Heart right ventricle (tissue), 16 donors: Measurements from ENCODE around the gene SH2D3A. TPM values are rescaled to one million over a fixed set of nuclear protein-coding genes. Genes with fewer than 3 reads are reported as not detected.

Source experiments
- ATAC-seq, 8 donors: fragments of 200-7000 bp; cut with Tn5 transposase; one replicate each; pipeline ENCODE4 v1.9.1; 2020; ENCODE audit warnings: mild to moderate bottlenecking in 8 of 8, moderate library complexity in 8 of 8, moderate number of reproducible peaks in 1 of 8
- DNase-seq, 2 donors: peaks; one replicate each; pipeline ENCODE4 v3.0.0-alpha.2; 2020
- H3K27ac ChIP-seq, 10 donors: fragments of 200-600 bp; sonication (generic) in 2 of 10; one replicate each; pipeline versions ENCODE4 v1.5.0 to v1.8.0; 2020 to 2022; ENCODE audit warnings: mild to moderate bottlenecking in 3 of 10
- H3K27me3 ChIP-seq, 7 donors: fragments of 200-600 bp; one replicate each; pipeline ENCODE4 v1.8.0; 2021 to 2022; ENCODE audit warnings: mild to moderate bottlenecking in 2 of 7
- H3K36me3 ChIP-seq, 9 donors: fragments of 200-600 bp; sonication (generic) in 1 of 9; one replicate each; pipeline versions ENCODE4 v1.5.0 to v1.8.0; 2020 to 2022; ENCODE audit warnings: mild to moderate bottlenecking in 2 of 9
- H3K4me1 ChIP-seq, 9 donors: fragments of 200-600 bp; sonication (generic) in 1 of 9; one replicate each; pipeline versions ENCODE4 v1.5.0 to v1.8.0; 2020 to 2022; ENCODE audit warnings: mild to moderate bottlenecking in 4 of 9
- H3K4me3 ChIP-seq, 10 donors: fragments of 200-600 bp; sonication (generic) in 2 of 10; one replicate each; pipeline versions ENCODE4 v1.5.0 to v1.8.0; 2020 to 2022; ENCODE audit warnings: mild to moderate bottlenecking in 7 of 10, moderate library complexity in 2 of 10
- H3K9me3 ChIP-seq, 11 donors: fragments of 200-600 bp in 10 of 11; sonication (generic) in 2 of 11; one replicate each; pipeline versions ENCODE4 v1.5.0 to v1.8.0; 2013 to 2022; ENCODE audit warnings: mild to moderate bottlenecking in 2 of 11, control low read depth in 1 of 11, moderate library complexity in 1 of 11
- WGBS, 2 donors: extraction: QIAGEN DNeasy Blood & Tissue Kit; methylation state at CpG; one replicate each; pipeline ENCODE4 v1.1.7; 2013; ENCODE audit warnings: inconsistent platforms in 1 of 2; 5-methylcytosine and 5-hydroxymethylcytosine counted together
- intact Hi-C, 10 donors: fragments of 100-400 bp; cut with DNase I; formaldehyde crosslinking; loops; one replicate each; pipeline versions ENCODE4 v1.11.1 to v1.14.2; 2022
- polyA plus RNA-seq, 2 donors: library from polyadenylated mRNA; stranded (reverse); fragments of 200-250 nt; gene quantifications; one replicate each; pipeline ENCODE4 v1.2.3, GENCODE V29; 2013
- total RNA-seq, 10 donors: library from RNA; stranded (reverse); fragmentation: NEBNext Ultra II Directional in 3 of 10; extraction: Animal tissue kit (Norgen Biotek cat#: 25700) in 3 of 10; gene quantifications; one replicate each; pipeline versions ENCODE4 v1.2.1 to v1.2.4, GENCODE V29; 2021 to 2023
- TF ChIP-seq, protein P1 (sequence below), 9 donors: fragments of 200-600 bp; sonication (generic) in 2 of 9; IDR thresholded peaks; one replicate each; pipeline versions ENCODE4 v1.5.0 to v1.8.0; 2021 to 2022; ENCODE audit warnings: antibody characterized with exemption in 9 of 9, mild to moderate bottlenecking in 5 of 9, moderate library complexity in 1 of 9
- donor health status: Arrhythmogenic right ventricular cardiomyopathy.
- donor health status: ischemic (EF 13 %, LVEDD 7.1; RV severe dilation, severe dysfunction).
- donor health status: healthy with polysubstance abuse.
- donor health status: DM: no; HTN: yes; CAD: no.
- donor health status: DM: no; HTN: no; CAD: no.
- donor health status: ischemic (EF 25% LVEDD 6.9; RV normal size, moderate dysfunction).
- donor health status: ischemic (EF 25% LVEDD 5.7; RV mildly dilated, moderate dysfunction).
- donor health status: healthy.
- donor health status: DM: yes; HTN: yes; CAD: no.
- donor health status: Ischemic cardiomyopathy.
- donor health status: ischemic (EF 35%, LVEDD 5.7; RV mildly dilated, moderate dysfunction).
- donor health status: nonischemic (EF 11% LVEDD 7.7; RV severe dilation, severe dysfunction).
- donor health status: DM: yes; HTN: yes; CAD: no.
- donor health status: PGD.
- donor health status: ischemic (EF 29% LVEDD 5.4; RV normal size, mild dysfunction).
- donor health status: nonischemic (EF 23%, LVEDD 6.1; RV moderate dilation, normal function).

The SH2D3A gene
- total and polyA plus RNA-seq, 12 donors: 0.16 to 0.79 (median 0.36) TPM; not detected in 5

DNA sequence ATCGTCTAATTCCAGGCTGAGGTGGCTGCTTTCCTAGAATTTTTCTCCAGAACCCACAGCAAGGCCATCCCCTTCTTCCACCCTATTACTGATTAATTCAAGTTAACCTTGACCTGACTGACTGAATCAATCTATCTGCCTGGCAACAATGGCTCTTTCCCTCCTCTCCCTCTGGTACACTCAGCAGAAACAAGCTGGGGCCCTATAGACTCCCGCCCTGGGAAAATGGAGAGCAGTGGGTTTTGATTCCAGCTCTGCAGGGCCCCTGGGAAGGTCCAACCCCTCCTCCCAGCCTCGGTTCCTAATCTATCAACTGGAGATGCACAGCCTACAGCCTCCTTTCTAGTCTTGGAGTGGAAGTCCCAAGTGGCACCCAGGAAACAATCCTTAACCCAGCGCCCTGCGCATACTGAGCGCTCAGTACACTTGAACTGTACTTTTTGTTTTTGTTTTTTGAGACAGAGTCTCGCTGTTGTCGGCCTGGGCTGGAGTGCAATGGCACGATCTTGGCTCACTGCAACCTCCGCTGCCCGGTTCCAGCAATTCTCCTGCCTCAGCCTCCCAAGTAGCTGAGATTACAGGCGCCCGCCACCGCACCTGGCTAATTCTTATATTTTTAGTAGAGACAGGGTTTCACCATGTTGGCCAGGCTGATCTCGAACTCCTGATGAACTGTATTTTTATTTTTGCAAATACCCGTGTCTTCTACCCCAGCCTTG, 41.6 kb downstream of the SH2D3A start:
- Histone ChIP-seq H3K9me3 (no peaks in the 10 kb centered on the region), H3K4me3 (no peak overlapping the region), H3K4me1 (peaks cover 0 to 66% (median 0%) of the 10 kb centered on the region in 9 donors), H3K27ac (no peak overlapping the region), H3K36me3 (peaks cover 0 to 7% (median 0%) of the 10 kb centered on the region in 9 donors), H3K27me3 (peaks cover 0 to 11% (median 0%) of the 10 kb centered on the region in 7 donors)
- ATAC-seq (no peak), DNase-seq (no peak)
- TF ChIP-seq, protein P1, sequence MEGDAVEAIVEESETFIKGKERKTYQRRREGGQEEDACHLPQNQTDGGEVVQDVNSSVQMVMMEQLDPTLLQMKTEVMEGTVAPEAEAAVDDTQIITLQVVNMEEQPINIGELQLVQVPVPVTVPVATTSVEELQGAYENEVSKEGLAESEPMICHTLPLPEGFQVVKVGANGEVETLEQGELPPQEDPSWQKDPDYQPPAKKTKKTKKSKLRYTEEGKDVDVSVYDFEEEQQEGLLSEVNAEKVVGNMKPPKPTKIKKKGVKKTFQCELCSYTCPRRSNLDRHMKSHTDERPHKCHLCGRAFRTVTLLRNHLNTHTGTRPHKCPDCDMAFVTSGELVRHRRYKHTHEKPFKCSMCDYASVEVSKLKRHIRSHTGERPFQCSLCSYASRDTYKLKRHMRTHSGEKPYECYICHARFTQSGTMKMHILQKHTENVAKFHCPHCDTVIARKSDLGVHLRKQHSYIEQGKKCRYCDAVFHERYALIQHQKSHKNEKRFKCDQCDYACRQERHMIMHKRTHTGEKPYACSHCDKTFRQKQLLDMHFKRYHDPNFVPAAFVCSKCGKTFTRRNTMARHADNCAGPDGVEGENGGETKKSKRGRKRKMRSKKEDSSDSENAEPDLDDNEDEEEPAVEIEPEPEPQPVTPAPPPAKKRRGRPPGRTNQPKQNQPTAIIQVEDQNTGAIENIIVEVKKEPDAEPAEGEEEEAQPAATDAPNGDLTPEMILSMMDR (IDR thresholded peaks at IDR 0.05): no peak
- WGBS, 2 donors: 83 to 87% methylated on average over 16 of the region's 16 CpGs
- intact Hi-C loops: no loop called here

DNA sequence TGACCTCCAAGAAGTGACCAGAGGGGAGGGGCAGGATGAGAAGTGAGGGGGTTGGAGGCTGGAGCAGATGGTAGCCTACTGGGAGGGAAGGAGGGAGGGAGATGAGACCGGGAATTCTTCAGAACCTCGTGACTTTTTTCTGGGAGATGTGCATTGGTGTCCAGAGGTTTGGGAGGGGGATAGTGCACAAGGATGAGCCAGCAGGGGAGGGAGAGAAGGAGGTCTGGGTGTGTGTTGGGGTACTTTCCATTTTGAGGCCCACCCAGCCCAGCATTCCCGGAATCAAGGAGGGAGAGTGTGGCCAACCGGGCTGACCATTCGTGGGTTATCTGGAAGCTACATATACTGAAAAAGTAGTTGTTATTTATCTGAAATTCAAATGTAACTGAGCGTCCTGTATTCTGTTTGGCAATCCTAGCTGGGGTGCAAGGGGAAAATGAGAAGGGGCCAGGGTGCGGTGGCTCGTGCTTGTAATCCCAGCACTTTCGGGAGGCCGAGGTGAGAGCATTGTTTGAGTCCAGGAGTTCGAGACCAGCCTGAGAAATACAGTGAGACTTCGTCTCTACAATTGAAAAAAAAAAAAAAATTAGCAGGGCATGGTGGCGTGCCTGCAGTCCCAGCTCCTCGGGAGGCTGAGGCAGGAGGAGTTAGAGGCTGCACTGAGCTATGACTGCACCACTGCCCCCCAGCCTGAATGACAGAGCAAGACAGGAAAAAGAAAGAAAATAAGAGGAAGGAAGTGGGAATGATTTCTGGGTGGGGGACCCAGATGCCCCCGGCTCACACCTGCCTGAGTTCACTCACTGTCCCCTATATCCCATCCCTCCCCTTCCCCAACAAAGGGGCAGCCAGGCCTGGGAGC, 42.4 kb downstream of the SH2D3A start:
- intact Hi-C loops: no loop called here
- TF ChIP-seq, protein P1 (IDR thresholded peaks at IDR 0.05): no peak
- no peak for ATAC-seq

DNA sequence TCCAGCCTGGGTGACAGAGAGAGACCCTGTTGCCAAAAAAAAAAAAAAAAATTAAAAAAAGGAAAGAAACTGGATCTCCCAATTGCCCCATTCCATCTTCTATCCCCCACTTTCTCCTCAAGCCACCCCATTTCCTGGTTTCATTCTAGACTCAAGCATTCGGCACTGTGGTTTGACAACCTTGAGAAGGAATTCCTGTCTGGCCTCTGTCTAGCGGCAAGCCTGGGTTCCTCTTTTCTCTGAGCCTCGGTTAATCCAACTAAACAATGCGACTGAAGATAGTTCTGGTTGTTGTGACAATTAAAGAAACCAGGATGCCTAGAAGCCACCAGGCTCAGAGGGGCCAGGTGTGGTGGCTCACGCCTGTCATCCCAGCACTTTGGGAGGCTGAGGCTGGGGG, 43.5 kb downstream of the SH2D3A start:
- Histone ChIP-seq H3K27me3 (peaks cover 0 to 11% (median 0%) of the 10 kb centered on the region in 7 donors), H3K4me3 (no peak overlapping the region), H3K27ac (peak overlapping the region in 3 of 10 donors; percentile 11 to 44 (median 35)), H3K36me3 (no peaks in the 10 kb centered on the region), H3K4me1 (peaks cover 0 to 56% (median 0%) of the 10 kb centered on the region in 9 donors), H3K9me3 (no peaks in the 10 kb centered on the region)
- ATAC-seq (no peak), DNase-seq (no peak)
- WGBS, 2 donors: 54 to 60% methylated on average over 5 of the region's 5 CpGs
- intact Hi-C loops: no loop called here
- TF ChIP-seq, protein P1 (IDR thresholded peaks at IDR 0.05): no peak

More for the DNA sequence above, 42.4 kb downstream of the SH2D3A start:
- Histone ChIP-seq H3K36me3 (peaks cover 0 to 3% (median 0%) of the 10 kb centered on the region in 9 donors), H3K4me3 (no peak overlapping the region), H3K27me3 (peaks cover 0 to 11% (median 0%) of the 10 kb centered on the region in 7 donors), H3K4me1 (peaks cover 0 to 66% (median 0%) of the 10 kb centered on the region in 9 donors), H3K9me3 (no peaks in the 10 kb centered on the region), H3K27ac (peak overlapping the region in 1 of 10 donors; percentile 14)
- no peak for DNase-seq
- WGBS, 2 donors: 69 to 70% methylated on average over 15 of the region's 15 CpGs

DNA sequence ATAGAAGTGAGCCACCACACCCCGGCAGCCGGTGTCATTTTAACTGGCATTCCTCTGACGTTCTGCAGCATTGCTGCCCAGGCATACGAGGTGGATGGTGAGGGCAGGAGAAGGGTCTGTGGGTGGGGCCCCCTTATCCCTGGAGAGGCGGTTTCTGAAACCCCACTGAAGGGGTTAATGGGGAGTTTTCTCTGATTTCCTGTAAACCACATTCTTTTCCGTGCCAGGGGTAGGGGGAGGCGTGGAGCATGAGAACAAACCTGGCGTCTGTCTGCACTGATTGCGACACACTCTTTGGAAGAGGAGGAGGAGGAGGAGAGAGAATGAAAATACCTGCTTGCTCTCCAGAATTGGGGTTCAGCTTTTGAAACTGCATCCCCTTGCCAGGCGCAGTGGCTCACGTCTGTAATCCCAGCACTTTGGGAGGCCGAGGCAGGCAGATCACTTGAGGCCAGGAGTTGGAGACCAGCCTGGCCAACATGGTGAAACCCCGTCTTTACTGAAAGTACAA, 44.1 kb downstream of the SH2D3A start:
- Histone ChIP-seq H3K27ac (peak overlapping the region in 3 of 10 donors; percentile 11 to 44 (median 33)), H3K4me3 (no peak overlapping the region), H3K36me3 (no peaks in the 10 kb centered on the region), H3K27me3 (peaks cover 0 to 13% (median 0%) of the 10 kb centered on the region in 7 donors), H3K4me1 (peaks cover 0 to 50% (median 0%) of the 10 kb centered on the region in 9 donors), H3K9me3 (no peaks in the 10 kb centered on the region)
- intact Hi-C loops: no loop called here
- TF ChIP-seq, protein P1 (IDR thresholded peaks at IDR 0.05): no peak
- DNase-seq: no peak
- 20 to 26% methylated on average over 13 of the region's 13 CpGs for WGBS, 2 donors
- ATAC-seq: peak in 4 of 8 donors; percentile 24 to 43 (median 33)
